Measurements from ENCODE around the gene KCNJ10.

Gene KCNJ10

GRCh38 chr1:159949123-159949522 lies 120.8 kb downstream of the KCNJ10 start:
- Mint-ChIP-seq H3K27ac (no peak overlapping the region), H3K36me3 (ENCODE audit: low read depth) (no peaks in the 10 kb centered on the region), H3K4me3 (no peak overlapping the region), H3K4me1 (peaks cover 39% of the 10 kb centered on the region), H3K27me3 (ENCODE audit: low read depth, poor library complexity) (peaks cover 29% of the 10 kb centered on the region), H3K9me3 (no peaks in the 10 kb centered on the region)
- no peak for DNase-seq
- TF ChIP-seq, protein P1, sequence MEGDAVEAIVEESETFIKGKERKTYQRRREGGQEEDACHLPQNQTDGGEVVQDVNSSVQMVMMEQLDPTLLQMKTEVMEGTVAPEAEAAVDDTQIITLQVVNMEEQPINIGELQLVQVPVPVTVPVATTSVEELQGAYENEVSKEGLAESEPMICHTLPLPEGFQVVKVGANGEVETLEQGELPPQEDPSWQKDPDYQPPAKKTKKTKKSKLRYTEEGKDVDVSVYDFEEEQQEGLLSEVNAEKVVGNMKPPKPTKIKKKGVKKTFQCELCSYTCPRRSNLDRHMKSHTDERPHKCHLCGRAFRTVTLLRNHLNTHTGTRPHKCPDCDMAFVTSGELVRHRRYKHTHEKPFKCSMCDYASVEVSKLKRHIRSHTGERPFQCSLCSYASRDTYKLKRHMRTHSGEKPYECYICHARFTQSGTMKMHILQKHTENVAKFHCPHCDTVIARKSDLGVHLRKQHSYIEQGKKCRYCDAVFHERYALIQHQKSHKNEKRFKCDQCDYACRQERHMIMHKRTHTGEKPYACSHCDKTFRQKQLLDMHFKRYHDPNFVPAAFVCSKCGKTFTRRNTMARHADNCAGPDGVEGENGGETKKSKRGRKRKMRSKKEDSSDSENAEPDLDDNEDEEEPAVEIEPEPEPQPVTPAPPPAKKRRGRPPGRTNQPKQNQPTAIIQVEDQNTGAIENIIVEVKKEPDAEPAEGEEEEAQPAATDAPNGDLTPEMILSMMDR (IDR thresholded peaks at IDR 0.05) = no peak

Measured in nephron progenitor cell (in vitro differentiated cells).